ENCODE results near the gene CTTNBP2.

CTTNBP2 gene

GRCh38 chr7:117679120-117679519 is 194.1 kb downstream of the CTTNBP2 start:
- DNase-seq = no peak

- DNase-seq = no peak
Observed at GRCh38 chr7:117675497-117676435, 197.5 kb downstream of the CTTNBP2 start.

- no peak for DNase-seq
Observed at GRCh38 chr7:117674617-117675016, 198.6 kb downstream of the CTTNBP2 start.

GRCh38 chr7:117673839-117674238 is 199.4 kb downstream of the CTTNBP2 start:
- peak; percentile 1 for DNase-seq

DNA sequence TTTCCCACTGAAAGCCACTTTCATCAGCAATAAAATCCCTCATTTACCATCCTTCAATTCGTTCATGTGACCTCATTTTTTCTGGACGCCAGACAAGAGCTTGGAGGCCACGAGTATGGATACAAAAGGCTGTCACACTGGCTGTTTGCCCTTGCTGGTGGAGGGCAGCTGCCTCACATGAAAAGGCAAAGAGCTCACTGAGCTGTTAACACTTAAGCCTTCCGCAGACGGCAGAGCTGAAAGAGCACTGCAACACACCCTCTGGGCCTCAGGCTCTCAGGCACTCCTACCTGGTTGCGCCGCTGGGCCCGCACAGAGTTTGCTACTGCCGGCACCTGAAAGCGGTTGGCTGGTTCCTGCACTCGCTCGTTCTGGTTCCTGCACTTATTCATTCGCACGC is 199.9 kb downstream of the CTTNBP2 start:
- DNase-seq = no peak

GRCh38 chr7:117672453-117672852 is 200.8 kb downstream of the CTTNBP2 start:
- DNase-seq = no peak

- no peak for DNase-seq
Observed at GRCh38 chr7:117669818-117670217, 203.4 kb downstream of the CTTNBP2 start.

- no peak for DNase-seq
Observed at GRCh38 chr7:117667456-117667855, 205.8 kb downstream of the CTTNBP2 start.

GRCh38 chr7:117666689-117667088 is 206.6 kb downstream of the CTTNBP2 start:
- no peak for DNase-seq

DNA sequence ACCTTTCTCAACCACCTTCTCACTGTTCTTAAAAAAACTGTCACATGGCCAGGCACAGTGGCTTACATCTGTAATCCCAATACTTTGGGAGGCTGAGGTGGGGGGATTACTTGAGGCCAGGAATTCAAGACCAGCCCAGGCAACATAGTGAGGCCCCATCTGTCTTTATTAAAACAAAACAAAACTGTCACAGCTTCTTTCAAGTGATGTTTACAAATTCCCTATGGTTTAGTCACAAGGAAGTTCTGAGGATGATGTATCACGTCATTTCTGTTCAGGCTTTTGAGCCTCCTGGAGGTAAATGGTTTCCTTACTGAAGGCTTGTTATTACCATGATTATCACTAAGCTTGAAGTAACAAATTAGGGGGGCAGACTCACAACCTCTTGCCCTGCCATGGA is 207.2 kb downstream of the CTTNBP2 start:
- DNase-seq = no peak

GRCh38 chr7:117665368-117665767 is 207.9 kb downstream of the CTTNBP2 start:
- DNase-seq = no peak

DNA sequence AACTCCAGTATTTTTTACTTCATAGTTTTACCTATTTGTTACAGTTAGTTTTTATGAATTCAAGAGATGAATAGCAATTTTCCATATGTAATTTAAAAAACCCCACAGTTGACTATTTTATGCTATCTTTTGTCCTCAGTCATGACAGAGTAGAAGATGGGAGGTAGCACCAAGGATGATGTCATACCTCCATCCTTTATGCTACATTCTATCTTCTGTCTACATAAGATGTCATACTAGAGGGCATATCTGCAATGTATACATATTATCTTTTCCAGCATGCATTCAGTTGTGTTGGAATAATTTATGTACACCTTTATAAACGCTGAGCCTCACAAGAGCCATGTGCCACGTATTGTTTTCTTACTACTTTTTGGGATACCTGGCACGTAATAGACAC is 209.2 kb downstream of the CTTNBP2 start:
- DNase-seq = no peak

DNA sequence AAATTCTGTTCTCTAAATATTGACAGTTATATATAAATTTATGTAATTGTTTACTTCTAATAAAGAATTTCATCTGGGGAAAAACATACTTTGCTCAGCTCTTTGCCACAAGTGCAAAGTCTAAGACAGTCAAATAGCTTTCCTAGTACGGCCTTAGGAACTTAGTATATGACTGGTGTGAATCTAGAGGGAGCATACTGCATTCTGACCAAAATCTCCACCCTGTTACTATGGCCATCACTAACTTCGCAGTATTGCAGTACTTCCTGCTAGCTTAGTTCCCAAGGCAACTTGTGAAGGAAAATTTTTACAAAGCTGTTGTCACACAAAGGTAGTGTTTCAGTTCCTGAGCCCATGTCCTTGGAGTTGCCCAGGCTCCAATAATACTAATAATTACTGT is 211.9 kb downstream of the CTTNBP2 start:
- DNase-seq = no peak

Data from NCI-H146 (cell line).